HCT116 (cell line): ENCODE results near the gene TRHDE. TPM values are rescaled to one million over a fixed set of nuclear protein-coding genes. Genes with fewer than 3 reads are reported as not detected.

ENCODE experiments used
- ATAC-seq: fragments of 200-7000 bp; cut with Tn5 transposase; 2 replicates; pipeline ENCODE4 v1.9.1; 2020; ENCODE audit warnings: mild to moderate bottlenecking, moderate library complexity
- BruUV-seq: library from RNA; stranded (reverse); fragments of 400-500 nt; replicated peaks from 2 replicates; lab custom pipeline; 2021; lab: Mats Ljungman, UMichigan
- CTCF ChIA-PET: fragments of 300-600 bp; sonication (Branson Sonifier 250); formaldehyde crosslinking; loops from one replicate; lab custom pipeline; 2021; ENCODE audit warnings: antibody characterized with exemption; lab: Charles Lee
- POLR2A ChIA-PET: fragments of 300-600, 350-600 bp; sonication (Branson Sonifier 250); formaldehyde crosslinking; loops from one replicate; lab custom pipeline; 2021; ENCODE audit warnings: antibody characterized with exemption; lab: Charles Lee
- RAD21 ChIA-PET, 2 experiments: fragments of 300-600 bp; sonication (Branson Sonifier 250); formaldehyde crosslinking; loops; one replicate each; lab custom pipeline; 2023; ENCODE audit warnings: low total read pairs in 2 of 2; ENCODE audit not compliant: uncharacterized antibody in 2 of 2, unreplicated experiment in 2 of 2, low non-redundant PET in 1 of 2; lab: Charles Lee
- DNase-seq: peaks from one replicate; pipeline ENCODE4 v3.0.0-alpha.2; 2010; ENCODE audit warnings: low read depth, low spot score
- H2AFZ ChIP-seq: fragments of 200-600 bp; shearing (Covaris generic), sonication (generic); 2 replicates; pipeline ENCODE4 v1.6.1; 2017; ENCODE audit warnings: low read depth, mixed run types, mixed read lengths, antibody characterized with exemption, low read length; ENCODE audit not compliant: poor library complexity, severe bottlenecking
- H3K27ac ChIP-seq: 2 replicates; pipeline ENCODE4 v1.5.1; 2012; ENCODE audit warnings: low read depth, low read length
- H3K27me3 ChIP-seq: fragments of 200-600 bp; sonication (generic); 2 replicates; pipeline ENCODE4 v1.6.1; 2016; ENCODE audit warnings: mixed run types, low read length, mixed read lengths; ENCODE audit not compliant: insufficient read depth
- H3K36me3 ChIP-seq, 2 experiments: fragments of 200-500 bp in 1 of 2; fragments of 200-600 bp in 1 of 2; sonication (Bioruptor generic) in 1 of 2; sonication (generic) in 1 of 2; 2 replicates each; pipeline versions ENCODE4 v1.5.1 to v1.6.1; 2014 to 2016; ENCODE audit warnings: low read length in 2 of 2, inconsistent platforms in 1 of 2, mixed read lengths in 1 of 2, mixed run types in 1 of 2; ENCODE audit not compliant: insufficient read depth in 2 of 2, control insufficient read depth in 1 of 2
- H3K4me1 ChIP-seq, 2 experiments: fragments of 200-600 bp in 1 of 2; sonication (generic) in 1 of 2; 2 replicates each; pipeline versions ENCODE4 v1.5.1 to v1.6.1; 2012 to 2017; ENCODE audit warnings: low read length in 2 of 2, inconsistent platforms in 1 of 2, mild to moderate bottlenecking in 1 of 2, mixed read lengths in 1 of 2, mixed run types in 1 of 2, moderate library complexity in 1 of 2; ENCODE audit not compliant: insufficient read depth in 2 of 2, control insufficient read depth in 1 of 2
- H3K4me2 ChIP-seq: fragments of 200-600 bp; sonication (generic); 2 replicates; pipeline ENCODE4 v1.6.1; 2017; ENCODE audit warnings: mixed run types, low read length, mixed read lengths
- H3K4me3 ChIP-seq, 2 experiments: fragments of 200-600 bp in 1 of 2; sonication (generic) in 1 of 2; replicated peaks in 1 of 2; 2 replicates each; pipeline ENCODE4 v1.5.1; 2011 to 2016; ENCODE audit warnings: low read length in 2 of 2, control low read depth in 1 of 2, low read depth in 1 of 2, mild to moderate bottlenecking in 1 of 2, mixed read lengths in 1 of 2, mixed run types in 1 of 2
- H3K79me2 ChIP-seq: fragments of 200-600 bp; sonication (generic); 2 replicates; pipeline ENCODE4 v1.6.1; 2017; ENCODE audit warnings: mild to moderate bottlenecking, mixed run types, low read length, moderate library complexity, mixed read lengths; ENCODE audit not compliant: insufficient read depth
- H3K9ac ChIP-seq: fragments of 200-600 bp; sonication (generic); 2 replicates; pipeline ENCODE4 v1.6.1; 2016; ENCODE audit warnings: low read length, mixed read lengths
- H3K9me2 ChIP-seq: fragments of 200-600 bp; sonication (generic), shearing (Covaris generic); 2 replicates; pipeline ENCODE4 v1.6.1; 2017; ENCODE audit warnings: mixed run types, mild to moderate bottlenecking, moderate library complexity; ENCODE audit not compliant: insufficient read depth
- H3K9me3 ChIP-seq, 2 experiments: fragments of 200-500 bp in 1 of 2; fragments of 200-600 bp in 1 of 2; sonication (Bioruptor generic) in 1 of 2; sonication (generic) in 1 of 2; 2 replicates each; pipeline ENCODE4 v1.6.1; 2014 to 2017; ENCODE audit warnings: low read length in 2 of 2, mixed read lengths in 2 of 2, inconsistent platforms in 1 of 2, low read depth in 1 of 2, mild to moderate bottlenecking in 1 of 2, mixed run types in 1 of 2, moderate library complexity in 1 of 2; ENCODE audit not compliant: control insufficient read depth in 1 of 2, insufficient read depth in 1 of 2
- H4K20me1 ChIP-seq: fragments of 200-600 bp; sonication (generic), shearing (Covaris generic); 2 replicates; pipeline ENCODE4 v1.6.1; 2017; ENCODE audit warnings: mixed run types, mild to moderate bottlenecking, moderate library complexity; ENCODE audit not compliant: insufficient read depth
- EZH2 ChIP-seq: fragments of 200-600 bp; sonication (generic); IDR thresholded peaks from 2 replicates; pipeline ENCODE4 v1.6.1; 2017; ENCODE audit warnings: antibody characterized with exemption, mixed run types
- MAX ChIP-seq: IDR thresholded peaks from 2 replicates; pipeline ENCODE4 v1.6.1; 2012
- POLR2AphosphoS5 ChIP-seq: IDR thresholded peaks from 2 replicates; pipeline ENCODE4 v1.6.1; 2011; ENCODE audit warnings: mild to moderate bottlenecking, low read depth, low read length, moderate library complexity
- SRF ChIP-seq: IDR thresholded peaks from 2 replicates; pipeline ENCODE4 v1.6.1; 2012; ENCODE audit warnings: low read depth
- intact Hi-C: fragments of 100-400 bp; cut with micrococcal nuclease; formaldehyde crosslinking; loops from 2 replicates; pipeline ENCODE4 v1.10.0; 2022
- total RNA-seq: library from RNA; stranded (reverse); gene quantifications from one replicate; pipeline ENCODE4 v1.2.1, GENCODE V29; 2021; ENCODE audit not compliant: unreplicated experiment

TRHDE gene
- total RNA-seq, 1 experiment from 2014 or later: 2.9 TPM

DNA sequence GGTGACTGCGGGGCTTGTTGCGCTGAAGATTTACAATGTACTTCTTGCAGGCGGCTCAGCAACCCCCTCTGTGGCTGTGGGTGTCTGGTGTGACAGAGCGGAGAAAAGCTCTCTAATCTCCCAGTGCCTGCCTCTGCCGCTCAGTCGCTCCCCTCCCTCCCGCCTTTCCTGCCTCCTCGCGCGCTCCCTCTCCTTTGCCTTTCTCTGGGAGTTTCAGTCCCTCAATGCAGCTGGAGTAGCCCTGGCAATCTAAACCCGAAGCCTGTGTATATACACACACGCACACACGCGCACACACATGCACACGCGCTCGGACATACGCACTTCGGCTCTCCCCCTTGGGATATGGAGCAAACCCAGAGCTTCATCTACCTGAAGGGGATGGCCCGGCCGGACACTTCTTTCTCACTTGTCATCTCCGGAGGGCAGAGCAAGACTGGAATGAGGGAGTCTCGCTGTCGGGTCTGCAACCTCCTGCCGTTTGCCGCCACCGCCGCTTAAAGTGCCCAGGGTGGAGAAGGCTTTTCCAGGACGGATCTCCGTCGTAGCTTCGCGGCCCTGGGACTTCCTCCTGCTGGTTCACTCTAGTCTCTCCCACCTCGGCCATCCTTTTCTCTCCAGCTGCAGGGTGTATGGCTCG is 599 bp upstream of the TRHDE start:
- Histone ChIP-seq H3K9ac (peak overlapping the region; percentile 64), H3K4me3 (peak overlapping the region; percentile 59 to 61), H3K9me3 (no peaks in the 10 kb centered on the region), H4K20me1 (no peaks in the 10 kb centered on the region), H3K79me2 (no peaks in the 10 kb centered on the region), H2AFZ (no peak overlapping the region), H3K4me2 (peak overlapping the region; percentile 79), H3K27me3 (no peaks in the 10 kb centered on the region), H3K27ac (peak overlapping the region; percentile 34; the same call in 1 of the 2 replicates), H3K36me3 (no peaks in the 10 kb centered on the region), H3K9me2 (no peaks in the 10 kb centered on the region), H3K4me1 (peaks cover 0 to 15% of the 10 kb centered on the region in 2 experiments; a peak in 1 of 4 replicates)
- ChIA-PET CTCF (interaction anchor here (1.5 kb wide), 1 partner anchor 11 kb away, joined by 4 read pairs; no protein-coding TSS in a partner anchor), POLR2A (no interaction called here), RAD21 (no interaction called here)
- intact Hi-C loops: no loop called here
- BruUV-seq: no TSS peak
- no peak for TF ChIP-seq SRF
- TF ChIP-seq MAX: 0 out of 2 replicates have a peak, but pooled peaks have one; percentile 12
- TF ChIP-seq POLR2AphosphoS5: no peak
- no peak for DNase-seq
- ATAC-seq: peak; percentile 58

- POLR2A ChIA-PET: no interaction called here
- peak; percentile 33 for ATAC-seq
- Histone ChIP-seq H3K27me3 (no peaks in the 10 kb centered on the region), H3K9ac (peak overlapping the region; percentile 64), H3K4me2 (peak overlapping the region; percentile 79), H2AFZ (no peak overlapping the region), H3K79me2 (no peaks in the 10 kb centered on the region), H3K27ac (peak overlapping the region; percentile 1; the same call in 1 of the 2 replicates), H4K20me1 (no peaks in the 10 kb centered on the region), H3K4me3 (peak overlapping the region; percentile 59 to 61), H3K4me1 (peaks cover 0 to 15% of the 10 kb centered on the region in 2 experiments; a peak in 1 of 4 replicates), H3K36me3 (no peaks in the 10 kb centered on the region), H3K9me3 (no peaks in the 10 kb centered on the region), H3K9me2 (no peaks in the 10 kb centered on the region)
- TF ChIP-seq EZH2 (no peak), MAX (peak; percentile 41; the same call in 1 of the 2 replicates)
- CTCF ChIA-PET: interaction anchor here (1.3 to 1.5 kb wide), 2 partner anchors 9 kb away, joined by 4 read pairs; no protein-coding TSS in a partner anchor
- intact Hi-C loops: no loop called here
- BruUV-seq: no TSS peak
- RAD21 ChIA-PET: no interaction called here
- DNase-seq: no peak
These were observed 745 bp downstream of the TRHDE start for GRCh38 chr12:72272731-72273498.
